Activated effector memory CD4-positive, alpha-beta T cell treated with Interleukin-2 at 50 U/mL for 16 hours (primary cell): ENCODE data around the gene C4orf36.

Source experiments
- DNase-seq: peaks from one replicate; pipeline ENCODE4 v3.0.0-alpha.2; 2020

The C4orf36 gene

DNA sequence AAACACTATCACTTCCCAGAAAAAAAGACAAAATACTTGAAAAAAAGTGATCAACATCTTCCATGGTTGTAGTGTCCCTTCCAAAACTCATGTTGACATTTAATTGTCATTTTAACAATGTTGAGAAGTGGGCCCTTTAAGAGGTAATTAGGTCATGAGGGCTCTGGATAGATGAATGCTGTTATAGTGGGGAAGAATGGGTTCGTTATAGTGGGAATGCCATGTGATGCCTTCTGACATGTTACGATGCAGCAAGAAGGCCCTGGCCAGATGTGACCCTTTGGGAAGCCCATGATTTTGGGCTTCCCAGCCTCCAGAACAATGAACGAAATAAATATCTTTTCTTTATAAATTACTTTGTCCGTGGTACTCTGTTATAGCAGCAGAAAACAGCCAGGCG, 39.0 kb downstream of the C4orf36 start:
- no peak for DNase-seq

DNA sequence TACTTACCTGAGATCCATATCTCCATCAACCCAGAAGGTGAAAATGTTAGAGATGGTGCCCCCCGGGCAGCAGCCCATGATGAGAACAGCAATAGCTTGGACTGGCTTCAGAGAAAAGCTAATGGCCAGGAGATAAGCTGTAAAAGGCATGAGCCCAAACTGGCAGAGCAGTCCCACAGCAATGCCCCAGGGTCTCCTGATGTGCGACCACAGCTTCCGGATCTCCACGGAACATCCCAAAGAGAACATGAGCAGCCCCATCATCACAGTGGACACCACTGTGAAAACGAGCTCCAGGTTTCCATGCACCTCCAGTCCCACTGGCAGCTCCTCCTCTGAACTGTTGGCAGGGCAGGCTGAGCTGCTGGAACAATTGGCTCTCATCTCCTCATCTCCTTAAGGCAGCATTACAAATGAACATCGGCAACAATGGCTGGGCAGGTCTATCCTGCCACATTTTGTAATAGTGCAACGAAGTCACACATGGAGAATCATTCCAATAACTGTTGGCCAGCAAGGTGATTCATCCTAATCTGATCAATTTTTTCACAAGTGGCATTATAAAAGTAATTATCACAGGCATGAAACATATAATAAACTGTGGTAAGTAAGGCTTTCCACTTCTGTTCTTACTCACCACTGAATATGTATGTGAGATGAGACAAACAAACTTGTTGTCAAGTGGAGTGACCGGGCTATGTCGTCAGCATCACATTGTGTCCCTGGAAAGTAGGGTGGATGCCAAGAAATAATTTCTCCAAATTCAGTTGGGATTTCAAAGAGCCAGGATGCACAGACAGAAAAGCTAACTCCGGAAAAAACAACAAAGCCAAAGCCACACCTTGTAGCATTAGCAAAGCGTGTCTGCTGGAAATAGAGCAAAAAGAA, 43.2 kb downstream of the C4orf36 start, which contains the start of gene SLC10A6:
TSS of gene SLC10A6 (minus strand) at position 653 of the 888 bp plus-strand sequence. CDS start at position 384, 269 bp downstream.
- DNase-seq = no peak

- no peak for DNase-seq
These were observed 44.1 kb downstream of the C4orf36 start for GRCh38 chr4:86848136-86848535.

GRCh38 chr4:86847571-86847970, 44.7 kb downstream of the C4orf36 start:
- no peak for DNase-seq

DNA sequence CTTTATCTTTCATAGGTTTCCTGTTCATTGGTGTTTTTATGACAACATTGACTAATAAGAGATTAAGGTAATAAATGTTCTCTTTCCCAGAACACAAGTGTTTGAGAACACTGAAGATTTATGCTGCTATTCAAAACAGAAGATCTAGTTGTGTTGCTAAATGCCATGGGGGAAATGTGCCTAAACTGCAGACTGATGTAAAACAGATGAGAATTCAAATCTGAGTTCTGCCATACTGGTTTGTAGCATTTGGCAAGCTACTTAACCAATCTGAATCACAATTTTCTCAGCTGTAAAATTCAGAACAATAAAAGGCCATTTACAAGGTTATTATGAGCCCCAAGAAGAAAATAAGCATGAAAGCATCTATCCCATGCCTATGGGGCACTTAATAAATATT, 45.3 kb downstream of the C4orf36 start:
- no peak for DNase-seq

- no peak for DNase-seq
These were observed 46.6 kb downstream of the C4orf36 start for GRCh38 chr4:86845593-86845992.

- DNase-seq = no peak
These were observed 50.9 kb downstream of the C4orf36 start for GRCh38 chr4:86841309-86841708.

- DNase-seq = no peak
These were observed 51.4 kb downstream of the C4orf36 start for GRCh38 chr4:86840858-86841257.

- no peak for DNase-seq
These were observed 54.3 kb downstream of the C4orf36 start for GRCh38 chr4:86837691-86838503.

DNA sequence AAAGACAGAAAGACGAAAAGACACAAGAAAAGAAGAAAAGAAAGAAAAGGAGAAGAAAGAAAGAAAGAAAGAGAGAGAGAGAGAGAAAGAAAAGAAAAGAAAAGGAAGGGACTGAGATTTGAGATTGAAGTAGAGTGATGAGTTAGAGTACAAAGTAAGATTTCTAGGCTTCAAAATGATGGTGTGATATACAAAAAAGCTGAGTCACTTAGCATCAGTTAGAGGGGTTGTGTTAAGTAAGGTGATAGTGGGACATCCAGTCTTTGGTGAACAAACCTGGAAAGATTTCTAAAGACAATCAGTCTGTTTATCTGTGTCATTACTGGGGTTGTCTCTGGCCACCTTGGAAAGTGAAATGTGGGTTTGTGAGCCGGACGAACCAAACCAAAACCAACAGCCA, 56.5 kb downstream of the C4orf36 start:
- DNase-seq = no peak

DNA sequence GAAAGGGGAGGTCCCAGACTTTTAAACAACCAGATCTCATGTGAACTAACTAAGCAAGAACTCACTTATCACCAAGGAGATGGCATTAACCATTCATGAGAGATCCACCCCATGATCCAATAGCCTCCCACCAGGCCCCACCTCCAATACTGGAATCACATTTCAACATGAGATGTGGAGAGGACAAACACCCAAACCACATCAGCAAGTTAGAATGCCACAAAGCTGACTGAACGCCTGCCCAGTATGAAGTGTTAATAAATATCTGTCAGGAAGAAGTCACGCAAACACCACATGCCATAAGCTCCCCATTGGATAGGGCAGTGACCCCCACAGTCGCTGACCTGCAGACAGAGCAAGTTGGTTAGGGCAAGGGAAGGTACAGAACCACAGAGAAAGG, 57.3 kb downstream of the C4orf36 start:
- no peak for DNase-seq

DNA sequence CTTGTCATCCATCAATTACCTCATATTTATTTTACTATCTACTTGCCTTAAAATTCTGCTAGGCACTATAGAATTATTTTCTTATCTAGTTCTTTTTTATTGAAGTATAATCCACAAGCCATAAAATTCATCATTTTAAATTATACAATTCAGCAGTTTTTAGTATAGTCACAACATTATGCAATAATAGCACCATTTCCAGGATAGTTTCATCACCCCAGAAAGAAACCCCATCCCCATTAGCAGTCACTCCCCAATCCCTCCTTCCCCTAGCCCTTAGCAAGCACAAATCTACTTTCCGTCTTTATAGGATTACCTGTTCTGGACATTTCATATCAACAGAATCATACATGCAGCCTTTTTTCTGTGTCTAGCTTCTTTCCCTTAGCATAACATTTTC, 58.6 kb downstream of the C4orf36 start:
- DNase-seq = no peak

DNA sequence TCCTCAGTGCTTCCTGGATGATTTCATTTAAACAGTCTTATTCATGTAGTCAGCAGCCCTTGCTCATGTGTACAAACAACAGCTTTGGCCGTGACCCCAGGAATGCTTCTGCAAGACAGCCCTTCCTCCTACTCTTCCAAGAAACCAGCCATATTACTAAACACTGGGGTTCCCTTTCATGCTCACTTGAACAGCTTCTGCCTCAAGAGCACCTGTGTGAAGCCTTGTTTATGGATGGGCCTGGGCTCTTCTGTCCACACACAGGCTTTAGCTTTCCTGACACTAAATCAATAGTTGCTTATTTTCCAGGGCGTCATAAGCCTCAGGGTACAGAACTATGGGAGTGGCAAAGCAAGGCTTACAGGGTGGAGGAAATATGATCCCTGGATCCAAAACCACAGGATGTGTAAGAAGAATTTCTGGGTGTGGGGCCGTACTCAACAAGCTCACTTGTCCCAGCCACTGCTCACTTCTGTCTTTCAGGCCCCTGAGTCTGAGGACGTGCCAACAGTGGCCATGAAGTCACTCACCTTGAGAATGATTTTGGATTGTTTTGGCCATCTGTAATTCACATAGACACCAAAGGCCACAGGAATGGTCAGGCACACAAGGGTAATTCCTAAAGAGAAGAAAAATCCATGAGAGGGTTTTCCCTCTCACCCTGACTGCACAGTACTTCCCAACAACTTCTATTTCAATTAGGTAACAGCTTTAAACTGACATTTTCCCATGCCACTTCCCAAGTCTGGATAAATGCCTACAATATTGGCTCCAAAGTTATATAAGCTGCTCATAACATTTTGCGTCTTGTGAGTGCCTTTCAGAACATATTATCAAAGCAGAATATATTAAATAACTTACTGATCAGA, 60.7 kb downstream of the C4orf36 start:
- no peak for DNase-seq
